ENCODE data around the gene MAPK11.

- no peak for TF ChIP-seq RARB (CRISPR knock-in tag; IDR thresholded peaks at IDR 0.05)
- no peak for TF ChIP-seq PATZ1 (CRISPR knock-in tag; IDR thresholded peaks at IDR 0.05; ENCODE audit: borderline replicate concordance)
- TF ChIP-seq ZFP30 (CRISPR knock-in tag; IDR thresholded peaks at IDR 0.05) = no peak
- TF ChIP-seq ZC3H10 (CRISPR knock-in tag; IDR thresholded peaks at IDR 0.05) = no peak
- TF ChIP-seq TCF4 (CRISPR knock-in tag; IDR thresholded peaks at IDR 0.05; ENCODE audit: borderline replicate concordance) = no peak
- TF ChIP-seq ARNTL (CRISPR knock-in tag; IDR thresholded peaks at IDR 0.05; ENCODE audit: borderline replicate concordance, low read depth) = no peak
- TF ChIP-seq PPARA (CRISPR knock-in tag; IDR thresholded peaks at IDR 0.05; ENCODE audit: borderline replicate concordance) = no peak
- TF ChIP-seq TOX (CRISPR knock-in tag; IDR thresholded peaks at IDR 0.05; ENCODE audit: borderline replicate concordance) = no peak
- no peak for TF ChIP-seq TSHZ2 (CRISPR knock-in tag; IDR thresholded peaks at IDR 0.05)
- TF ChIP-seq CREB5 (CRISPR knock-in tag; IDR thresholded peaks at IDR 0.05; ENCODE audit: low read depth) = no peak
- TF ChIP-seq OSR1 (CRISPR knock-in tag; IDR thresholded peaks at IDR 0.05) = no peak
- TF ChIP-seq ZFP3 (CRISPR knock-in tag; IDR thresholded peaks at IDR 0.05) = no peak
- TF ChIP-seq BACH2 (CRISPR knock-in tag; IDR thresholded peaks at IDR 0.05; ENCODE audit: borderline replicate concordance) = no peak
- TF ChIP-seq ZNF8 (CRISPR knock-in tag; IDR thresholded peaks at IDR 0.05) = no peak
Measured at GRCh38 chr22:50274311-50274710, 4.1 kb upstream of the MAPK11 start.

Measured in SK-N-SH treated with all-trans-retinoic acid at 6 μM for 48 hours (cell line).